ENCODE measurements around the gene CCDC71. TPM values are rescaled to one million over a fixed set of nuclear protein-coding genes. Genes with fewer than 3 reads are reported as not detected.

CCDC71 gene
- total and polyA plus RNA-seq, 2 experiments from 2014 or later = 1.9 to 44.2 TPM

- no peak for TF ChIP-seq REST (IDR thresholded peaks at IDR 0.05; ENCODE audit: unreplicated experiment)
- TF ChIP-seq CREB1 (CRISPR knock-in tag; IDR thresholded peaks at IDR 0.05; ENCODE audit: low read depth) = no peak
- TF ChIP-seq EZH2 (IDR thresholded peaks at IDR 0.05; ENCODE audit: low read depth, unreplicated experiment) = no peak
Measured at GRCh38 chr3:49120096-49120437, 46.1 kb downstream of the CCDC71 start (continued).

DNA sequence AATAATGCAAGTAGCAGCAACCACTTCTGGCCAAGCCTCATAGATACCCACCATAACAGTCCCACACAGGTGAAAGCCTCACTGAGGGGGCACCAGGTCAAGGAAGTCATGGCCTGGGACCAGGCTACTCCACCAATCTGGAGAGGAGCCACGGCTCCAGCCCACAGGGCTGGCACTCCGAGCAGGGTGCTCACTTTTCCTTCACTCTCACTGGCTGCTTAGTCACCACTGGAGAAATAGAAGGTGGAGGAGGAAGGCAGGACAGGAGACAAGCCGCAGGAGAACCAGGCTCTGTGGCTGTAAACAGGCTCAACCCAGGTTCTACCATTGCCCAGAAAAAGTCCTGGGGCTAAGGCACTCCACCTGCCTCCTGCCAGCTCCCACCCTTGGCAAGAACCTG is 46.7 kb downstream of the CCDC71 start:
- peaks cover 15% of the 10 kb centered on the region for H3K36me3 ChIP-seq (ENCODE audit: insufficient read depth)
- H3K36me3 Mint-ChIP-seq (ENCODE audit: low read depth) = peaks cover 46% of the 10 kb centered on the region
- no peak for ATAC-seq
- peaks cover 7% of the 10 kb centered on the region for H3K27me3 Mint-ChIP-seq (ENCODE audit: insufficient read depth, low read depth, poor library complexity)
- peaks cover 4% of the 10 kb centered on the region; the same call in 1 of the 2 replicates for H3K4me1 ChIP-seq (ENCODE audit: insufficient read depth)
- no peak overlapping the region for H2AFZ ChIP-seq
- peak overlapping the region; percentile 96 for H3K4me2 ChIP-seq
- no peak overlapping the region for H3K27ac ChIP-seq (ENCODE audit: low read depth)
- no peaks in the 10 kb centered on the region for H4K20me1 ChIP-seq (replicated peaks; ENCODE audit: insufficient read depth)
- no peaks in the 10 kb centered on the region; the same call in 2 of the 3 replicates for H3K9me3 Mint-ChIP-seq
- no peaks in the 10 kb centered on the region for H3K9me2 ChIP-seq (ENCODE audit: insufficient read depth)
- H3K4me3 Mint-ChIP-seq = peak overlapping the region; percentile 87
- TF ChIP-seq POLR2AphosphoS5 (IDR thresholded peaks at IDR 0.05; ENCODE audit: low read depth) (no peak), STAT1 (IDR thresholded peaks at IDR 0.05; ENCODE audit: unreplicated experiment) (no peak), ETS1 (IDR thresholded peaks at IDR 0.05) (no peak), CREB1 (CRISPR knock-in tag; IDR thresholded peaks at IDR 0.05; ENCODE audit: low read depth) (no peak)
- peaks cover 21% of the 10 kb centered on the region for H3F3A ChIP-seq (replicated peaks; ENCODE audit: low read depth)
- peak overlapping the region; percentile 94; the same call in 1 of the 2 replicates for H3K4me3 ChIP-seq
- peaks cover 10% of the 10 kb centered on the region for H3K79me2 ChIP-seq (replicated peaks; ENCODE audit: insufficient read depth)
- H3K27me3 ChIP-seq (ENCODE audit: insufficient read depth) = no peaks in the 10 kb centered on the region
- H3K27ac Mint-ChIP-seq = no peak overlapping the region
- DNase-seq (ENCODE audit: low spot score) = no peak
- H3K4me1 Mint-ChIP-seq = peaks cover 4% of the 10 kb centered on the region; the same call in 2 of the 3 replicates

- DNase-seq (ENCODE audit: low spot score) (no peak), ATAC-seq (no peak)
- Histone ChIP-seq H3K27me3 (ENCODE audit: insufficient read depth) (no peaks in the 10 kb centered on the region), H3K4me2 (no peak overlapping the region), H3K36me3 (ENCODE audit: insufficient read depth) (peaks cover 15% of the 10 kb centered on the region), H4K20me1 (replicated peaks; ENCODE audit: insufficient read depth) (no peaks in the 10 kb centered on the region), H2AFZ (no peak overlapping the region), H3K4me3 (no peak overlapping the region), H3F3A (replicated peaks; ENCODE audit: low read depth) (peaks cover 21% of the 10 kb centered on the region), H3K4me1 (ENCODE audit: insufficient read depth) (peaks cover 4% of the 10 kb centered on the region; the same call in 1 of the 2 replicates), H3K27ac (ENCODE audit: low read depth) (no peak overlapping the region), H3K9me2 (ENCODE audit: insufficient read depth) (no peaks in the 10 kb centered on the region), H3K79me2 (replicated peaks; ENCODE audit: insufficient read depth) (peaks cover 10% of the 10 kb centered on the region)
- Mint-ChIP-seq H3K36me3 (ENCODE audit: low read depth) (peaks cover 49% of the 10 kb centered on the region), H3K4me1 (peaks cover 4% of the 10 kb centered on the region; the same call in 2 of the 3 replicates), H3K9me3 (no peaks in the 10 kb centered on the region; the same call in 2 of the 3 replicates), H3K27ac (no peak overlapping the region), H3K27me3 (ENCODE audit: insufficient read depth, low read depth, poor library complexity) (peaks cover 7% of the 10 kb centered on the region), H3K4me3 (peak overlapping the region; percentile 87)
- no peak for TF ChIP-seq CREB1 (CRISPR knock-in tag; IDR thresholded peaks at IDR 0.05; ENCODE audit: low read depth)
- TF ChIP-seq, protein P1, sequence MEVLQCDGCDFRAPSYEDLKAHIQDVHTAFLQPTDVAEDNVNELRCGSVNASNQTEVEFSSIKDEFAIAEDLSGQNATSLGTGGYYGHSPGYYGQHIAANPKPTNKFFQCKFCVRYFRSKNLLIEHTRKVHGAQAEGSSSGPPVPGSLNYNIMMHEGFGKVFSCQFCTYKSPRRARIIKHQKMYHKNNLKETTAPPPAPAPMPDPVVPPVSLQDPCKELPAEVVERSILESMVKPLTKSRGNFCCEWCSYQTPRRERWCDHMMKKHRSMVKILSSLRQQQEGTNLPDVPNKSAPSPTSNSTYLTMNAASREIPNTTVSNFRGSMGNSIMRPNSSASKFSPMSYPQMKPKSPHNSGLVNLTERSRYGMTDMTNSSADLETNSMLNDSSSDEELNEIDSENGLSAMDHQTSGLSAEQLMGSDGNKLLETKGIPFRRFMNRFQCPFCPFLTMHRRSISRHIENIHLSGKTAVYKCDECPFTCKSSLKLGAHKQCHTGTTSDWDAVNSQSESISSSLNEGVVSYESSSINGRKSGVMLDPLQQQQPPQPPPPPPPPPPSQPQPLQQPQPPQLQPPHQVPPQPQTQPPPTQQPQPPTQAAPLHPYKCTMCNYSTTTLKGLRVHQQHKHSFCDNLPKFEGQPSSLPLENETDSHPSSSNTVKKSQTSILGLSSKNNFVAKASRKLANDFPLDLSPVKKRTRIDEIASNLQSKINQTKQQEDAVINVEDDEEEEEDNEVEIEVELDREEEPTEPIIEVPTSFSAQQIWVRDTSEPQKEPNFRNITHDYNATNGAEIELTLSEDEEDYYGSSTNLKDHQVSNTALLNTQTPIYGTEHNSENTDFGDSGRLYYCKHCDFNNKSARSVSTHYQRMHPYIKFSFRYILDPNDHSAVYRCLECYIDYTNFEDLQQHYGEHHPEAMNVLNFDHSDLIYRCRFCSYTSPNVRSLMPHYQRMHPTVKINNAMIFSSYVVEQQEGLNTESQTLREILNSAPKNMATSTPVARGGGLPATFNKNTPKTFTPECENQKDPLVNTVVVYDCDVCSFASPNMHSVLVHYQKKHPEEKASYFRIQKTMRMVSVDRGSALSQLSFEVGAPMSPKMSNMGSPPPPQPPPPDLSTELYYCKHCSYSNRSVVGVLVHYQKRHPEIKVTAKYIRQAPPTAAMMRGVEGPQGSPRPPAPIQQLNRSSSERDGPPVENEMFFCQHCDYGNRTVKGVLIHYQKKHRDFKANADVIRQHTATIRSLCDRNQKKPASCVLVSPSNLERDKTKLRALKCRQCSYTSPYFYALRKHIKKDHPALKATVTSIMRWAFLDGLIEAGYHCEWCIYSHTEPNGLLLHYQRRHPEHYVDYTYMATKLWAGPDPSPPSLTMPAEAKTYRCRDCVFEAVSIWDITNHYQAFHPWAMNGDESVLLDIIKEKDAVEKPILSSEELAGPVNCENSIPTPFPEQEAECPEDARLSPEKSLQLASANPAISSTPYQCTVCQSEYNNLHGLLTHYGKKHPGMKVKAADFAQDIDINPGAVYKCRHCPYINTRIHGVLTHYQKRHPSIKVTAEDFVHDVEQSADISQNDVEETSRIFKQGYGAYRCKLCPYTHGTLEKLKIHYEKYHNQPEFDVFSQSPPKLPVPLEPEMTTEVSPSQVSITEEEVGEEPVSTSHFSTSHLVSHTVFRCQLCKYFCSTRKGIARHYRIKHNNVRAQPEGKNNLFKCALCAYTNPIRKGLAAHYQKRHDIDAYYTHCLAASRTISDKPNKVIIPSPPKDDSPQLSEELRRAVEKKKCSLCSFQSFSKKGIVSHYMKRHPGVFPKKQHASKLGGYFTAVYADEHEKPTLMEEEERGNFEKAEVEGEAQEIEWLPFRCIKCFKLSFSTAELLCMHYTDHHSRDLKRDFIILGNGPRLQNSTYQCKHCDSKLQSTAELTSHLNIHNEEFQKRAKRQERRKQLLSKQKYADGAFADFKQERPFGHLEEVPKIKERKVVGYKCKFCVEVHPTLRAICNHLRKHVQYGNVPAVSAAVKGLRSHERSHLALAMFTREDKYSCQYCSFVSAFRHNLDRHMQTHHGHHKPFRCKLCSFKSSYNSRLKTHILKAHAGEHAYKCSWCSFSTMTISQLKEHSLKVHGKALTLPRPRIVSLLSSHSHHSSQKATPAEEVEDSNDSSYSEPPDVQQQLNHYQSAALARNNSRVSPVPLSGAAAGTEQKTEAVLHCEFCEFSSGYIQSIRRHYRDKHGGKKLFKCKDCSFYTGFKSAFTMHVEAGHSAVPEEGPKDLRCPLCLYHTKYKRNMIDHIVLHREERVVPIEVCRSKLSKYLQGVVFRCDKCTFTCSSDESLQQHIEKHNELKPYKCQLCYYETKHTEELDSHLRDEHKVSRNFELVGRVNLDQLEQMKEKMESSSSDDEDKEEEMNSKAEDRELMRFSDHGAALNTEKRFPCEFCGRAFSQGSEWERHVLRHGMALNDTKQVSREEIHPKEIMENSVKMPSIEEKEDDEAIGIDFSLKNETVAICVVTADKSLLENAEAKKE (CRISPR knock-in tag; IDR thresholded peaks at IDR 0.05) = no peak
- TF ChIP-seq ZNF114 (CRISPR knock-in tag; IDR thresholded peaks at IDR 0.05) = no peak
Measured at GRCh38 chr3:49119036-49119435, 47.1 kb downstream of the CCDC71 start.

All from GM23338 (cell line).